K562 (cell line): ENCODE measurements around the gene RCL1. TPM values are rescaled to one million over a fixed set of nuclear protein-coding genes. Genes with fewer than 3 reads are reported as not detected.
"Not testable (repeated sequence)": the region's sequence is repeated elsewhere in the genome, so short reads cannot be mapped to it uniquely, and the experiment has no call there.

Experiments
- ATAC-seq: fragments of 200-7000 bp; cut with Tn5 transposase; 3 replicates; pipeline ENCODE4 v1.9.1; 2020; ENCODE audit warnings: moderate library complexity
- BruUV-seq: library from RNA; stranded (reverse); fragments of 400-500 nt; replicated peaks from 2 replicates; lab custom pipeline; 2021; lab: Mats Ljungman, UMichigan
- CTCF ChIA-PET: fragments of 300-600 bp; formaldehyde crosslinking; extraction: SDS; loops from one replicate; lab custom pipeline; 2021; ENCODE audit warnings: low intra/inter-chr PET ratio; lab: Yijun Ruan, JAX
- POLR2A ChIA-PET: fragments of 300-600, 350-650 bp; sonication (Branson Sonifier 250); formaldehyde crosslinking; extraction: SDS; loops from one replicate; lab custom pipeline; 2021; ENCODE audit warnings: antibody characterized with exemption, inconsistent platforms; lab: Yijun Ruan, JAX
- DNase-seq, 4 experiments: peaks; one replicate each; pipeline versions ENCODE4 v3.0.0 to v3.0.0-alpha.2; 2011 to 2018; ENCODE audit warnings: low spot score in 3 of 4, mixed read lengths in 3 of 4; ENCODE audit errors: extremely low read depth in 1 of 4
- FAIRE-seq: peaks from 2 replicates; lab custom pipeline; 2011; peaks lifted over from hg19 to GRCh38; lab: Jason Lieb, UNC
- H2AFZ ChIP-seq: 2 replicates; pipeline ENCODE4 v1.6.0; 2011; ENCODE audit warnings: low read depth, low read length, control low read depth, inconsistent platforms
- H3K27ac ChIP-seq: fragments of 200-600 bp; 3 replicates; pipeline ENCODE4 v1.8.0; 2011; ENCODE audit warnings: low read depth, mild to moderate bottlenecking, control low read depth, inconsistent platforms, low read length, moderate library complexity, mixed read lengths; ENCODE audit errors: extremely low read depth
- H3K27me3 ChIP-seq, 2 experiments: fragments of 300-600 bp in 1 of 2; 2 replicates in 1 of 2; 3 replicates in 1 of 2; pipeline versions ENCODE4 v1.6.0 to v1.8.0; 2011; ENCODE audit warnings: inconsistent platforms in 2 of 2, low read length in 2 of 2, mild to moderate bottlenecking in 1 of 2, mixed read lengths in 1 of 2, moderate library complexity in 1 of 2; ENCODE audit not compliant: control insufficient read depth in 2 of 2, insufficient read depth in 2 of 2
- H3K36me3 ChIP-seq: fragments of 300-600 bp; 3 replicates; pipeline ENCODE4 v1.8.0; 2011; ENCODE audit warnings: mild to moderate bottlenecking, low read length, inconsistent platforms; ENCODE audit not compliant: control insufficient read depth, insufficient read depth
- H3K4me1 ChIP-seq, 2 experiments: fragments of 200-600 bp in 1 of 2; replicated peaks in 1 of 2; 2 replicates in 1 of 2; 3 replicates in 1 of 2; pipeline versions ENCODE4 v1.5.1 to v1.8.0; 2011; ENCODE audit warnings: inconsistent platforms in 2 of 2, low read length in 2 of 2, mild to moderate bottlenecking in 1 of 2, mixed read lengths in 1 of 2, moderate library complexity in 1 of 2; ENCODE audit not compliant: control insufficient read depth in 2 of 2, insufficient read depth in 2 of 2
- H3K4me2 ChIP-seq: 2 replicates; pipeline ENCODE4 v1.6.1; 2011; ENCODE audit warnings: low read length, control low read depth, inconsistent platforms, mixed read lengths; ENCODE audit not compliant: insufficient read depth
- H3K4me3 ChIP-seq: fragments of 200-600 bp; sonication (generic), shearing (Covaris generic); 2 replicates; pipeline ENCODE4 v1.5.1; 2016; ENCODE audit warnings: control low read depth, inconsistent platforms
- H3K79me2 ChIP-seq: fragments of 200-600 bp; 3 replicates; pipeline ENCODE4 v1.8.0; 2011; ENCODE audit warnings: low read length, inconsistent platforms; ENCODE audit not compliant: control insufficient read depth, insufficient read depth
- H3K9ac ChIP-seq, 2 experiments: 2 replicates each; pipeline versions ENCODE4 v1.6.0 to v1.6.1; 2011; ENCODE audit warnings: low read depth in 2 of 2, low read length in 2 of 2, control low read depth in 1 of 2, inconsistent platforms in 1 of 2, mild to moderate bottlenecking in 1 of 2, mixed read lengths in 1 of 2; ENCODE audit not compliant: insufficient read depth in 1 of 2
- H3K9me1 ChIP-seq: one replicate; pipeline ENCODE4 v1.6.0; 2011; ENCODE audit warnings: inconsistent platforms, mild to moderate bottlenecking, low read length, moderate library complexity; ENCODE audit not compliant: control insufficient read depth, insufficient read depth
- H3K9me3 ChIP-seq: replicated peaks from 2 replicates; pipeline ENCODE4 v1.5.1; 2011; ENCODE audit warnings: low read depth, low read length, inconsistent platforms; ENCODE audit not compliant: control insufficient read depth, insufficient read depth
- H4K20me1 ChIP-seq: replicated peaks from 2 replicates; pipeline ENCODE4 v1.6.1; 2011; ENCODE audit warnings: low read length, inconsistent platforms, mixed read lengths; ENCODE audit not compliant: control insufficient read depth, insufficient read depth
- CBX8 ChIP-seq: fragments of 200-600 bp; sonication (generic); IDR thresholded peaks from 2 replicates; pipeline ENCODE4 v1.6.1; 2012; ENCODE audit warnings: borderline replicate concordance, mixed run types, low read depth, mild to moderate bottlenecking, moderate library complexity, mixed read lengths, low read length, control low read depth, inconsistent platforms; ENCODE audit not compliant: poor library complexity, severe bottlenecking; ENCODE audit errors: extremely low read depth
- HDAC1 ChIP-seq, 2 experiments: fragments of 450-650 bp; IDR thresholded peaks; 2 replicates each; pipeline ENCODE4 v1.6.1; 2016 to 2017; ENCODE audit warnings: inconsistent platforms in 1 of 2, mild to moderate bottlenecking in 1 of 2, moderate library complexity in 1 of 2
- MTA3 ChIP-seq: fragments of 450-650 bp; formaldehyde crosslinking; IDR thresholded peaks from 2 replicates; pipeline ENCODE4 v1.6.1; 2017; ENCODE audit warnings: mild to moderate bottlenecking, borderline replicate concordance
- WGBS: fragments of 100-300 bp; shearing (Covaris generic); methylation state at CpG from one replicate; pipeline ENCODE4 v1.1.6; 2016; ENCODE audit warnings: low coverage, mixed read lengths; ENCODE audit not compliant: insufficient coverage; ENCODE audit errors: missing lambda C conversion rate; 5-methylcytosine and 5-hydroxymethylcytosine counted together
- in situ Hi-C: fragments of 300-500 bp; cut with MboI; formaldehyde crosslinking; loops from 4 replicates; pipeline ENCODE4 v1.15.0; 2018; ENCODE audit warnings: inconsistent platforms, mixed read lengths
- intact Hi-C: fragments of 100-400 bp; cut with micrococcal nuclease; formaldehyde crosslinking; loops from 2 replicates; pipeline ENCODE4 v1.14.2; 2022
- polyA plus RNA-seq, 8 experiments: library from polyadenylated mRNA; depleted of rRNA in 4 of 8; stranded (reverse) in 5 of 8; unstranded in 3 of 8; fragments of >200 nt; fragmentation: Nextera tagmentation in 2 of 8; fragmentation: Illumina TruSeq in 1 of 8; extraction: Ambion mirVana in 2 of 8; extraction: Trizol in 1 of 8; gene quantifications; 2 replicates each; pipeline versions ENCODE4 v1.2.1 to v1.2.3, GENCODE V29; 2011 to 2014; ENCODE audit warnings: inconsistent platforms in 1 of 8, missing spikeins in 1 of 8
- total RNA-seq, 7 experiments: library from RNA; depleted of rRNA in 6 of 7; stranded (reverse); fragments of >200 nt in 6 of 7; fragmentation: Illumina TruSeq in 2 of 7; extraction: Trizol in 2 of 7; gene quantifications; 2 replicates each; pipeline versions ENCODE4 v1.2.1 to v1.2.3, GENCODE V29; 2011 to 2021; ENCODE audit warnings: low replicate concordance in 1 of 7
- TF ChIP-seq, protein P1 (sequence below), 2 experiments: fragments of 250-450 bp in 1 of 2; fragments of 450-650 bp in 1 of 2; sonication (Bioruptor Pico) in 1 of 2; IDR thresholded peaks; 2 replicates each; pipeline versions ENCODE4 v1.6.1 to v1.8.0; 2016 to 2021; ENCODE audit warnings: mild to moderate bottlenecking in 2 of 2, moderate library complexity in 2 of 2, missing compliant biosample characterization in 1 of 2, missing genetic modification characterization in 1 of 2
- TF ChIP-seq, protein P2 (sequence below): sonication (generic); formaldehyde crosslinking; IDR thresholded peaks from 2 replicates; pipeline ENCODE4 v1.8.1; 2023; ENCODE audit warnings: mild to moderate bottlenecking, missing genetic modification reagents

The RCL1 gene
- total and polyA plus RNA-seq, 9 of the 15 experiments (the other 6 are each of a cell fraction or from before 2014, with no cell fraction given), result 24.0 to 67.7 (median 38.6) TPM

DNA sequence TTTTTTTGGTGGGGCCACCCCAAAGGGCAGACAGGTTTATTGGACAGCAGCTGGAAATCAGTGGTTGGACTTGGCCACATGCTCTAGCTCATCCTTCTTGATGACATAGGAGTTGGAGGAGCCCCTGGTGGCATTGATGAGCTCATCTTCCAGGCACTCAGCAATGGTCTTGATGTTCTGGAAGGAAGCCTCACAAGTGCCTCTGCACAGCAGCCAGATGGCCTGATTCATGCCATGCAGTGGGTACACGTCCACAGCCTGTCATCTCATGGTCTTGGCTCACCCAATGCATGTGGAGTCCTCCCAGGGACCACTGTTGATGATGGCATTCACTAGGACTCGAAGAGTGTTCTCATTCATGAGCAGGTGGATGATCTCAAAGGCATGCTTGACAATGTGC is 11.3 kb upstream of the RCL1 start:
- no peaks in the 10 kb centered on the region for H3K79me2 ChIP-seq
- TF ChIP-seq HDAC1 (IDR thresholded peaks at IDR 0.05) (no peak), MTA3 (no peak), CBX8 (no peak)
- TF ChIP-seq, protein P1, sequence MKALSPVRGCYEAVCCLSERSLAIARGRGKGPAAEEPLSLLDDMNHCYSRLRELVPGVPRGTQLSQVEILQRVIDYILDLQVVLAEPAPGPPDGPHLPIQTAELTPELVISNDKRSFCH (CRISPR knock-in tag; IDR thresholded peaks at IDR 0.05), result no peak
- TF ChIP-seq, protein P1 (tag; IDR thresholded peaks at IDR 0.05), result no peak
- TF ChIP-seq, protein P2, sequence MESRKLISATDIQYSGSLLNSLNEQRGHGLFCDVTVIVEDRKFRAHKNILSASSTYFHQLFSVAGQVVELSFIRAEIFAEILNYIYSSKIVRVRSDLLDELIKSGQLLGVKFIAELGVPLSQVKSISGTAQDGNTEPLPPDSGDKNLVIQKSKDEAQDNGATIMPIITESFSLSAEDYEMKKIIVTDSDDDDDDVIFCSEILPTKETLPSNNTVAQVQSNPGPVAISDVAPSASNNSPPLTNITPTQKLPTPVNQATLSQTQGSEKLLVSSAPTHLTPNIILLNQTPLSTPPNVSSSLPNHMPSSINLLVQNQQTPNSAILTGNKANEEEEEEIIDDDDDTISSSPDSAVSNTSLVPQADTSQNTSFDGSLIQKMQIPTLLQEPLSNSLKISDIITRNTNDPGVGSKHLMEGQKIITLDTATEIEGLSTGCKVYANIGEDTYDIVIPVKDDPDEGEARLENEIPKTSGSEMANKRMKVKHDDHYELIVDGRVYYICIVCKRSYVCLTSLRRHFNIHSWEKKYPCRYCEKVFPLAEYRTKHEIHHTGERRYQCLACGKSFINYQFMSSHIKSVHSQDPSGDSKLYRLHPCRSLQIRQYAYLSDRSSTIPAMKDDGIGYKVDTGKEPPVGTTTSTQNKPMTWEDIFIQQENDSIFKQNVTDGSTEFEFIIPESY, result no peak
- no peaks in the 10 kb centered on the region for H3K9me3 ChIP-seq
- no peaks in the 10 kb centered on the region for H3K36me3 ChIP-seq
- H3K4me1 ChIP-seq, result no peaks in the 10 kb centered on the region
- H3K4me3 ChIP-seq, result no peak overlapping the region
- no peak for DNase-seq
- WGBS, result 21% methylated on average over 2 of the region's 2 CpGs
- ChIA-PET POLR2A (no interaction called here), CTCF (no interaction called here)
- H3K4me2 ChIP-seq, result no peak overlapping the region
- no TSS peak for BruUV-seq
- H3K9ac ChIP-seq, result no peak overlapping the region
- H3K27me3 ChIP-seq, result no peaks in the 10 kb centered on the region
- H2AFZ ChIP-seq, result no peak overlapping the region
- no peak for FAIRE-seq
- H3K9me1 ChIP-seq, result no peaks in the 10 kb centered on the region
- in situ Hi-C loops, result no loop called here
- intact Hi-C loops, result no loop called here
- no peak overlapping the region for H3K27ac ChIP-seq
- H4K20me1 ChIP-seq, result no peaks in the 10 kb centered on the region
- ATAC-seq, result no peak

DNA sequence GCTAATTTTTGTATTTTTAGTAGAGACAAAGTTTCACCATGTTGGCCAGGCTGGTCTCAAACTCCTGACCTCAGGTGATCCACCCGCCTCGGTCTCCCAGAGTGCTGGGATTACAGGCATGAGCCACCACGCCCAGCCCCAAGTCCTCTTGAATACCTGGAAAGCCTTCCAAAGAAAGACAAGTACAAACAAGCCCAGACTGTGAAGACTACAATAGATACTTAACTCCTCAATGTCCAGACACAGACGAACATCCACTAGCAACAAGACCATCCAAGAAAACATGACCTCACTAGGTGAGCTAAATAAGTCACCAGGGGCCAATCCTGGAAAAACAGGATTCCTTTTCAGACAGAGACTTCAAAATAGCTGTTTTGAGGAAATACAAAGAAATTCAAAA is 9.6 kb upstream of the RCL1 start:
- H4K20me1 ChIP-seq, POLR2A ChIA-PET, H3K79me2 ChIP-seq, H3K4me3 ChIP-seq, H3K4me1 ChIP-seq, CTCF ChIA-PET, H3K36me3 ChIP-seq, FAIRE-seq, BruUV-seq, H3K27ac ChIP-seq, H3K4me2 ChIP-seq, intact Hi-C loops, DNase-seq, H3K9me3 ChIP-seq, H3K9me1 ChIP-seq, H2AFZ ChIP-seq, ATAC-seq, H3K9ac ChIP-seq, in situ Hi-C loops, H3K27me3 ChIP-seq: not testable (repeated sequence)
- WGBS, result 67% methylated on average over 1 of the region's 4 CpGs
